KOPT-K1 (cell line): ENCODE measurements around the gene EML4.
"Not testable (repeated sequence)": the region's sequence is repeated elsewhere in the genome, so short reads cannot be mapped to it uniquely, and the experiment has no call there.

Experiments
- H3K27ac ChIP-seq: fragments of 200-600 bp; sonication (generic); 2 replicates; pipeline ENCODE4 v1.5.1; 2016; ENCODE audit warnings: antibody characterized with exemption, mild to moderate bottlenecking, low read depth, low read length; ENCODE audit not compliant: poor library complexity, severe bottlenecking
- H3K36me3 ChIP-seq: fragments of 200-600 bp; sonication (generic); 2 replicates; pipeline ENCODE4 v1.5.1; 2017; ENCODE audit warnings: antibody characterized with exemption, mild to moderate bottlenecking, low read length, moderate library complexity; ENCODE audit not compliant: insufficient read depth
- H3K9me3 ChIP-seq: fragments of 200-600 bp; sonication (generic); 2 replicates; pipeline ENCODE4 v1.5.1; 2017; ENCODE audit warnings: antibody characterized with exemption, low read length, mild to moderate bottlenecking; ENCODE audit not compliant: insufficient read depth, poor library complexity, severe bottlenecking

EML4 gene

DNA sequence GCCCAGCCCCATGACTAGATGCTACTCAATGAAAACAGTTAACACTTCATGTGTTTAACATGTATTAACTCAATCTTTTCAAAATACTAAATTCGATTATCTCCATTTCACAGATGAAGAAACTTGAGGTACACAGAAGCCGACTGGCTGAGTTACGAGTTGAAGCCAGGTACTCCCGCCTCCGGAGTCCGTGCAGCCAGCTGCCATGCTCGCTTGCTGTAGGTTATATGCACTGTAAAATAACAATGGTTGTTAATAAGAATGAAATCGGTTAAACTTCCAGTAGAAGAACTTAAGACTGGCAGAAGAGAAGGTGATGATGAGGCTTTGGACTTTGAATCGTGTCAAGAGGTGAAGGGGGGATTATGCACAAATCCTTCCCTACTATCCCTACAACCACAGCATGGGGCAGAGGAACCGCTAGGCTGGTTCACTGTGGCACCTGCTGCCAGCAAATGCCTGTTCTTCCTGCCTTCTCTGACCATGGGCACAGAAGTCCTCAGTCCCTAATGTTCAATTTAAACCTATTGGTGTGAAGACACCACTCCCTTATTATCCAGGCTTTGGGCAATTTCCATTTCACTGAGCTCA, 166.5 kb downstream of the EML4 start:
- Histone ChIP-seq H3K27ac (no peak overlapping the region), H3K9me3 (no peaks in the 10 kb centered on the region), H3K36me3 (peaks cover 82% of the 10 kb centered on the region)

DNA sequence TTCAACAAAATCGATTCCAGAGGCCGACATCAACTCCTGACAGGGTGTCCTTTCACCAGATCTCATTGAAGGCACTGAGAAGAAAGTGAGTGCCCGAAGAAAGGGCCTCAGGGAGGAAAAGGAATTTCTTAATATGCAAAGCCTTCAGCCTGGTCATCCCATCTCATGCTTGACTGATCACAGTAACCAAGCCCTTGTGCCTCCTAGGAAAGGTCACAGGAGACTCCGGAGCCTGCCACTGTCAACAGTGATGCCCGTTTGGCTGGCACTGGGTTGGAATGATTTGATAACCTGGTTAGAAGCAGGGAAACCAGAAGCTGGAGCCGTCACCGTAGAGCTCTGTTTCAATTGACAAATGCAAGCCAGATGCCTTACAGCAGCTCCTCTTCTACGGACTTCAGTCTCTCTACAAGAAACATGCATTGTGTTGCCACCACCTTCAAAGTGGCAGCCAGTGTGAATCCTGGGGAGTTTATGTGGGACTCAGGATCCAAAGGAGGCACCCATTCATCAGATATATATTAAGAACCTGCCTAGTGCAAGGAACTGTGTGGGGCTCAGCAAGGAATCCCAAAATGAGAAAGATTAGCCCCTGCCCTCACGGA, 167.3 kb downstream of the EML4 start:
- peaks cover 80% of the 10 kb centered on the region for H3K36me3 ChIP-seq
- no peak overlapping the region for H3K27ac ChIP-seq
- no peaks in the 10 kb centered on the region for H3K9me3 ChIP-seq

DNA sequence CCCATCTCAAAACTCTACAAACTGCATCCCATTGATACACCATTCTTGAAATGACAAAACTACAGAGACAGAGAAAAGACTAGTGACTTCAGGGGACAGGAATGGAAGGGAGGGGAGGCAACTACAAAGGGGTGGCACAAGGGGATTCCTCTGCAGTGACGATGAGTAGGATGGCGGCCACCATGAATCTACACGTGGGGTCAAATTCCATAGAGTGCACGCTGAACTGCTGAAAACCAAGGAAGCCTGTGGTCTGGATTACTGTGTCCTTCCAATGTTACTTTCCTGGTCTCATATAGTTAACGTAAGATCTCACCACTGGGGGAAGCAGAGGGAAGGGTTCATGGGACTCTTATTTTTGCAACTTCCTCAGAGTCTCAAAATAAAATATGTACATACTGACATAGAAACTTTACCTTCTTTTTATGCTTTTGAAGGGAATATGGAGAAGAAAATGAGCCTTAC, 168.2 kb downstream of the EML4 start:
- no peak overlapping the region for H3K27ac ChIP-seq
- peaks cover 70% of the 10 kb centered on the region for H3K36me3 ChIP-seq
- H3K9me3 ChIP-seq = no peaks in the 10 kb centered on the region

DNA sequence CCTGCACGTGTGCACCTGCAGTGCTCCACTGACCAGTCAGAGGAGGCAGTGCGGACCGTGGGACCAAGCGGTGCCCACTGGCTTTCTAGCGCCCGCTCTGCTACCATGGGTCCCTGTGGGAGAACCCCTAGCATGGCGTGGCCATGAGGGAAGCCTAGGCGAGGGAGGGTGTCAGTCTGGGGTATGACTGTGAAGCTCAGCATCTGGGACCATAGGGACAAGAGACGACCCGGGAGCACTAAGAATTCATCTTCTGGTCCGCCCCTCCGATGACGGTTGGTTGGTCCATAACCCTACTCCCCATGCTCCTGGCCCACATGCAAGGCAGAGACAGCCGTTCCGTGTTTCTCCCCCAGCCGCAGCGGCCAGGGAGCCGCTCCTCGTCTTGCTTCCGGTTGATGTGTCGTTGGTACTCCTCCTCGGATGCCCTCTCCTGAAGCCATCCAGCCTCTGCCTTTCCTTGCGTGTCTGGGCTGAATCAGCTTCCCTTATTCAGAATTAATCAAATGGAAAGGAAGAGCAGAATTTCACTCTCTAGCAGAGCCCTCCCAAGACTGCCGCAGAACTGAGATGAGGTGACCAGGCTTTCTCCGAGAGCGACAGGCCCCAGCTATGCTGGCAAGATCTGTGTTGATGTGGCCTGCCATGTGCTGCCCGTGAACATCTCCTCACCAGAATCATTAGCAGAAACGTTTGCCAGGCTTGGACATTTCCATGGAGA, 168.9 kb downstream of the EML4 start:
- no peaks in the 10 kb centered on the region for H3K9me3 ChIP-seq
- peaks cover 64% of the 10 kb centered on the region for H3K36me3 ChIP-seq
- no peak overlapping the region for H3K27ac ChIP-seq

DNA sequence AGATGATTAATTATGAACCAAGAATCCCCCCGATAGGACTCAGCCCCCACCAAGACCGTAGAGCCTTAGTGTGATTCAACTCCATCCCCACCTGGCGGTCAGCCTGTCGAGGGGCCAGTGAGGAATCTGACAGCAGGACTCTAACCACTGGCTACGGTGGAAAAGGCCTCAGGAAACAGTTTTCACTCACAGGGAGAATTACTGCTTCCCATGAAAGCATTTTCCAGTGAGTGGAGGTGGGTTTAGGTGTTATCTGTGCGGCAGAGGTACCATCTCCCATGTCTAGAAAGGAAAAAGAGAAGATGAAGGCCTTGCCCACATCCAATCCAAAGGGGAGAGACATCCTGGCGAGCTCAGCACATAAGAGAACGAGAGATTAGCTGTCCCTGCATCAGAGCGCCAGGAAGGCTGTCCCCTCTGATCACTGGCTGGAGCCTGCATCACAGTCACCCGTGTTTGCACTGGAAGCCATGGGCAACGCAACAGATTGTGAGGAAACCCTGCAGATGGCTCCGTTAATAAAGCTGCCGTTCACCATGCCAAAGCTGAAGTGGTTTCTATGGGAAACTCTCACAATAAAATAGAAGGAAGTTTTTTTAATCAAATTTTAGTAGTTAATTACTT, 169.5 kb downstream of the EML4 start:
- no peaks in the 10 kb centered on the region for H3K9me3 ChIP-seq
- no peak overlapping the region for H3K27ac ChIP-seq

DNA sequence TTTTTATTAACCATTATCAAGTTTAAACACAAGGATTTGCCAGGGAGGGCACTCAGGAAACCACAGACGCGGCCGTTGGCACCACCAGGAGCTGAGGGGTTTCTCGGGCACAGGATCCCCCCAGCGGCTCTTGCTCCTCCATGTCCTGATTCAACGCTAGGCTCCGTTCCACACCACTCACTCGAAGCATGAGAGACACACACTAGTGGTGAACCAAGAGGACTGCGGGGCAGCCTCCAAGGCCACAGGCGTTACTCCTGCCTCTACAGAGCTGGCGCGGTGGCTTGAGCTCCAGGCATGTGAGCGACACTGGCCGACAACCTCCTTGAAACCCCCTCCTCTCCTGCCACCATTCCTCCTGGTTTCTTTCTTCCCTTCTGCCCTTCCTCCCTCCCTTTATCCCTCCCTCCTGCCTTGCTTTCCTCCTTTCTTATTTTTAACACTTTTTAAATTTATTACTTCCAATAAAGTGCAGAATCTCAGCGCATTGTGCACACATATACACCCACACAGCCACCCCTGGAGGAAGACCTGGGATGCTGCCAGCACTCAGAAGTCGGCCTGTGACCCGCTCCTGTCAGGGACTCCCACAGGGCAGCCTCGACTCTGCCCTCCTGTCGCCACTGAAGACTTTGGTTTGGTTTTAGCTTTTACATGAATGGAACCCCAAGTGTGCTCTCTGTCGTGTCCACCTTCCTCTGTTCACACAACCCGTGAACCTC, 170.2 kb downstream of the EML4 start:
- Histone ChIP-seq H3K27ac (no peak overlapping the region), H3K36me3 (peaks cover 57% of the 10 kb centered on the region), H3K9me3 (no peaks in the 10 kb centered on the region)

More for the DNA sequence above, 169.5 kb downstream of the EML4 start:
- peaks cover 60% of the 10 kb centered on the region for H3K36me3 ChIP-seq

DNA sequence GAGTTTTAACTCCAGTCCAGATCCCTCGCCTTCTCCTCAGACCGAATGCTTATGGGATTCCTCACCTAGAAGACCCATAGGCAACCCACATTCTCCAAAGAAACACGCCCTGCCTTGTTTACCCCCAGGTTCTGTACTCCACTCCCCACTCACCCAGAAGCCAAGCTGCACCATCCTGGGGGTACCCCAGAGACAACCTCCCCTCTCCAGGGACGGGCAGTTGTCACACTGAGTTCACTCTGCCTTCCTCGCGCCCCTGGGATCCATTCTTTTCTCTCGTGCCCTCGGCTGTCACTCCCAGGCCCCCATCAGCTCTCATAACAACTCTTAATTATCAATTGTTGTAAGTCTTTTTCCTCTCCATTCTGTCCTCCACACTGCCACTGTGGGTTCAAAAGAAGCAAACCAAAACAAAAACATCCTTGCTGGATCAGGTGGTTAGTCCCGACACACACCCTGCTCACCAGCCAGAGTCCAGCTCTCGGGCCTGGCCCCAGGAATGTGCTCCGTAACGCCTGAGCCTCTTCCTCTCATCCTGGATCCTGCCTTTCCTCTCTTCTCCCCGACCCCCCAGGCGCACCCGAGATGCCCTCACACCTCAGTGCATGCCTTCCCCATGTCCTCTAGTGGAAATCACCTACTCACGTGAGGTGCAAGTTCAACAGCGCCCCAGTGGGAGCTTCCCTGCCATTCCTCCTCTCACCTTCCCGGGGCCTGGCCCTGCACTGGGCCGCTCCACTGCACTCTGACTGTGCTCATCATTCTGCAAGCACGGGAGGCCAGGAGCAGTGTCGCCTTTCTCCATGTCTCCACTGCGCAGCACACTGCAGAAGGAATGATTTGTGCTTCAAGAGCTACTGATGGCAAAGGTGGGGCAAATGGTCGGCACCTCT, 171.1 kb downstream of the EML4 start:
- peak overlapping the region; percentile 70 for H3K27ac ChIP-seq
- peaks cover 60% of the 10 kb centered on the region for H3K36me3 ChIP-seq
- no peaks in the 10 kb centered on the region for H3K9me3 ChIP-seq

DNA sequence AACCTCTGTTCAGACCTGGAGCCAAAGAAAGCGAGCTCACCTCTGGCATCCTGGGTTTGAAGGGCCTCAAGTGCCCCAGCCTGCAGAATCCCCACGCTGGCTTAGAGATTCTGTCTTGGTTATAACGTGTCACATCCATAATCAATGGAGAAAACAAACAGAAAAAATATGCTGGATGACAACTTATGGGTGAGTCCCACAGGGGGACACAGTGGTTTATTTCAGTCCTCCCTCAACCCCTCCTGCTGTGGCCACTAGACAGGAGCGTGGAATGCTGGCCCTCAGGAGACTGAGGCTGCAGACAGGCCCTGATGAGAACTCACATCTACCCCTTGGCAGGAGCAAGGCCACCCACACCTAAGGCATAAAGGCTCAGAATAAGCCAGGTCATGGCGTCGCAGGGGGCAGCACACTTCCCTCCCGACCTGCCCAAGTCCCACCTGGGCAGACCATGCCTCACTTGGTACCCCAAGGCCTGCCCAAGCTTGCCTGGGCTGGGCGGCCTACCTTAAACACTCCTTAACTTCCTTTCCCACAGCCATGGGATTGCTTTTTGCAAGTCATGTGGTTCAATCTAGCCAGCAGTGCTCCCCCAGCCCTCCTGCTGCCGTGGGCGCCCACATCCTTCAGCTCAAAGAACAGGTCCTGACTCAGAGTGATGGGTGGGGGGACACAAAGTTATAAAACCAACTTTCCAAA, 171.9 kb downstream of the EML4 start:
- H3K27ac ChIP-seq = peak overlapping the region; percentile 70
- H3K9me3 ChIP-seq = no peaks in the 10 kb centered on the region
- peaks cover 61% of the 10 kb centered on the region for H3K36me3 ChIP-seq

DNA sequence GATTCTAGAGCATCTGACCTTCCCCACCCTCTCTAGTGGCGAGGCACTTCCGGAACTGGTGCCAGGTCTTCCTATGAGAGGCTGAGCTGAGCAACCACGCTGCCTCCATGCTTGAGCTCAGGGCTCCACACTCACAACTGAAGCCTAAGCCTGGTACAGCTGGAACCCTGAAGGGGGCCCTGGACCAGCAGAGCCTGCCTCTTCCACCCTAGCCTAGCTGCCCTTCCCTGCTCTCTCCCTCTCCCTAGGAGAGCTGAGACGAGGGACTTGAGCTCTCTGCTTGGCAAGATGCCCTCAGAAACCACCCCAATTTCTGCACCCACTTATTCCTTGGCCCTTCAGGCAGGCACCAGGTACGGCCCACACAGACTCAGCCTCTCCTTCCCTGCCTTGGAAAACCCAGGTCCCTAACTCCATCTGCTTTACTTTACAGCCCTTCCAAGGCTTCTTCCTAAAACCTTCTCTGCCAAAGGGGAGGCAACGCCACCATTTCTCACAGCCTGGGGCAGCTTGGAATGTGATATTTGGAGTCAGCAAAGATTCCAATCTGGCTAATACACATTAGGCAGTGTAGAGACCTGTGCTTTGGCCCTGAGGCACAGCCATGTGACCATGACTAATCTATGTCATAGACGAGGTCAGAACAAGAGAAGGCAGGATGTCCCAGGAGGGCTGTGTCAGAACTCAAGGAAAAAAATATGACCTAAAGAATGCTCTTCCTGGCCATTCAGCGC, 173.1 kb downstream of the EML4 start:
- Histone ChIP-seq H3K27ac (peak overlapping the region; percentile 70), H3K9me3 (no peaks in the 10 kb centered on the region), H3K36me3 (peaks cover 59% of the 10 kb centered on the region)

DNA sequence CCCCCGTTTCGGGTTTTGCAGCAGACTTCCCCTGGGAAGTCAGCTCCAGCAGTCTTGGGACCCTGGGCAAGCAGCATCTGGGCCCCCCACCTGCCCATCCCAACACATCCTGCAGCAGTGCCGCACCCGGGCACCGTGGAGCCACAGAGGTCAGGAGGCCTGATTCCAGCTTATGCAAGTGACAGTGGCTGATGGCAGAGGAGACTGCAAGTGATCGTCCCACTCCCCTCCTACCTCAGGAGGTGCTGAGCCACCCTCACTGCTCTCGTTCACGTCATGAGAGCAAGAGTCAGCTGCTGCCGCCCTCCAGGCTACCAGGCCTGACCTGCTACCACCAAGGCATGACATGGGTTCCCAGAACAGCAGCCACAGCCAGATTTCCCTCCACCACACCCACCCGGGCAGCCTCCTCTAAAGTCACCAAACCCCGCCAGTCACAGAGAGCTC, 173.7 kb downstream of the EML4 start:
- H3K27ac ChIP-seq = peak overlapping the region; percentile 70
- peaks cover 58% of the 10 kb centered on the region for H3K36me3 ChIP-seq
- H3K9me3 ChIP-seq = no peaks in the 10 kb centered on the region

DNA sequence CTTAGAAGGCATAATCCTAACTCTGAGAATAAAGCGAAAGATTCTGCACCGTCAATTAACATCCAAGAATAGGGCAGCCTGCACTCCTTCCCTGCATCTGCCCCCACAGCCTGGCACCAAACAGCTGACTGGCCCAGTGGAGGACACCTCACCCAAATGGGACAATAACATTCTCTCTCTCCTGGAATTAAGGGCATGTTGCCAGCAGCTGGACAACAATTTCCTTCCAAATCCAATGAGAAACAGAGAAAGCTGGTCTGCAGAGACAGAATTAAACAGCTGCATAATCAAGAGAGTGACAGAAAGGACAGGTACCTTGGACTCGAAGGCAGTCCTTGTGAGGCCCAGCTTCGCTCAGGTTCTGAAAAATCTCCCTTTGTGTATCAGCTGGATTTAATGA, 176.8 kb downstream of the EML4 start:
- Histone ChIP-seq H3K36me3 (peaks cover 61% of the 10 kb centered on the region), H3K9me3 (no peaks in the 10 kb centered on the region), H3K27ac (no peak overlapping the region)

DNA sequence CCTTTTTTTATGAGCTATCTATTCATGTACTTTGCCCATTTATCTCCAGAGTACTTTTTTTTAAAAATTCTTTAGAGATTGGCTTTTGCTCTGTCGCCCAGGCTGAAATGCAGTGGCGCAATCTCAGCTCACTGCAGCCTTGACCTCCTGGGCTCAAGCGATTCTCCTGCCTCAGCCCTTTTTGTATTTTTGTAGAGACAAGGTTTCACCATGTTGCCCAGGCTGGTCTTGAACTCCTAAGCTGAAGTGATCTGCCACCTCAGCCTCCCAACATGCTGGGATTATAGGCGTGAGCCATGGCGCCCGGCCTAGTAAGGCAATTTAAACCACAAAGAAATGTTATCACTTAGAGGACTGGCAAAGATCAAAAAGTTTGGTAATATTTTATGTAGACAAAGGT, 177.7 kb downstream of the EML4 start:
- H3K36me3 ChIP-seq = peaks cover 68% of the 10 kb centered on the region
- not testable (repeated sequence) for H3K27ac ChIP-seq, H3K9me3 ChIP-seq

DNA sequence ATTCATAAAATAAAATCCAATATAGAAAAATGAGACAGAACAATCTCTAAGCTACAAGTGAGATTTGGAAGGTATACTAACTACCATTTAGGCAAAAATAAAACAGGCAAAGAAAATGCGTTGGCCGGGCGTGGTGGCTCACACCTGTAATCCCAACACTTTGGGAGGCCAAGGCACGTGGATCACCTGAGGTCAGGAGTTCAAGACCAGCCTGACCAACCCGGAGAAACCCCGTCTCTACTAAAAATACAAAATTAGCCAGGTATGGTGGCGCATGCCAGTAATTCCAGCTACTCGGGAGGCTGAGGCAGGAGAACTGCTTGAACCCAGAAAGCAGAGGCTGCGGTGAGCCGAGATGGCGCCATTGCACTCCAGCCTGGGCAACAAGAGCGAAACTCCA, 178.4 kb downstream of the EML4 start:
- H3K36me3 ChIP-seq = peaks cover 75% of the 10 kb centered on the region
- not testable (repeated sequence) for H3K27ac ChIP-seq, H3K9me3 ChIP-seq
